GM12878 (cell line): ENCODE data around the gene PRSS56.

Experiments
- CBX5 ChIP-seq: sonication (generic); IDR thresholded peaks from 2 replicates; pipeline ENCODE4 v1.6.1; 2016; ENCODE audit warnings: low read depth, moderate library complexity, mild to moderate bottlenecking, inconsistent platforms
- CEBPB ChIP-seq, 2 experiments: fragments of 150-350 bp in 1 of 2; IDR thresholded peaks; 2 replicates each; pipeline ENCODE4 v1.6.1; 2012 to 2014; ENCODE audit warnings: low read depth in 2 of 2, low read length in 2 of 2, borderline replicate concordance in 1 of 2, inconsistent platforms in 1 of 2
- CHD1 ChIP-seq: IDR thresholded peaks from 2 replicates; pipeline ENCODE4 v1.6.1; 2012; ENCODE audit warnings: low read depth, low read length, improper control_type of control experiment
- CTCF ChIP-seq, 3 experiments: IDR thresholded peaks in 2 of 3; conservative IDR thresholded peaks in 1 of 3; 2 replicates each; pipeline ENCODE4 v1.5.1; 2011; ENCODE audit warnings: low read depth in 3 of 3, low read length in 3 of 3, mild to moderate bottlenecking in 3 of 3, control low read depth in 2 of 3, moderate library complexity in 2 of 3, inconsistent platforms in 1 of 3, mixed read lengths in 1 of 3; ENCODE audit not compliant: control insufficient read depth in 2 of 3, insufficient read depth in 1 of 3; ENCODE audit errors: extremely low read depth in 1 of 3
- ESRRA ChIP-seq: IDR thresholded peaks from 2 replicates; pipeline ENCODE4 v1.6.1; 2012; ENCODE audit warnings: mild to moderate bottlenecking, low read length, improper control_type of control experiment
- MTA3 ChIP-seq: IDR thresholded peaks from 2 replicates; pipeline ENCODE4 v1.6.1; 2012; ENCODE audit warnings: low read length, inconsistent platforms, borderline replicate concordance
- NFIC ChIP-seq: IDR thresholded peaks from 2 replicates; pipeline ENCODE4 v1.6.1; 2012; ENCODE audit warnings: low read depth, mild to moderate bottlenecking, inconsistent platforms, low read length, moderate library complexity
- POLR2AphosphoS5 ChIP-seq: IDR thresholded peaks from 2 replicates; pipeline ENCODE4 v1.6.1; 2011; ENCODE audit warnings: mild to moderate bottlenecking, low read length, inconsistent platforms
- RAD21 ChIP-seq: IDR thresholded peaks from 2 replicates; pipeline ENCODE4 v1.6.1; 2011; ENCODE audit warnings: mild to moderate bottlenecking, low read depth, low read length, moderate library complexity; ENCODE audit not compliant: insufficient read depth
- RCOR1 ChIP-seq: conservative IDR thresholded peaks from 2 replicates; pipeline ENCODE4 v1.6.1; 2012; ENCODE audit warnings: low read depth, low read length, improper control_type of control experiment
- TCF3 ChIP-seq: IDR thresholded peaks from 2 replicates; pipeline ENCODE4 v1.6.1; 2012; ENCODE audit warnings: low read depth, mild to moderate bottlenecking, low read length, borderline replicate concordance; ENCODE audit not compliant: insufficient read depth
- ZNF274 ChIP-seq: IDR thresholded peaks from one replicate; pipeline ENCODE4 v1.8.0; 2011; ENCODE audit not compliant: insufficient read length, insufficient read depth

GRCh38 chr2:232489516-232490220 is 30.5 kb upstream of the PRSS56 start:
- no peak for TF ChIP-seq CTCF (IDR thresholded peaks at IDR 0.05 in 2 of 3, conservative IDR thresholded peaks at IDR 0.05 in 1 of 3; ENCODE audit: control insufficient read depth in 2 of 3, extremely low read depth in 1 of 3, insufficient read depth in 1 of 3, low read depth in 3 of 3, low read length in 3 of 3)
- no peak for TF ChIP-seq POLR2AphosphoS5
- TF ChIP-seq ESRRA = no peak
- no peak for TF ChIP-seq RCOR1
- TF ChIP-seq TCF3 = no peak
- no peak for TF ChIP-seq ZNF274
- TF ChIP-seq CBX5 = no peak
- no peak for TF ChIP-seq RAD21
- no peak for TF ChIP-seq NFIC
- TF ChIP-seq MTA3 = no peak
- TF ChIP-seq CEBPB (IDR thresholded peaks at IDR 0.05; ENCODE audit: borderline replicate concordance in 1 of 2, low read depth in 2 of 2, low read length in 2 of 2) = no peak
- TF ChIP-seq CHD1 = no peak
